SK-N-MC (cell line): ENCODE results near the gene BHMT2.

Source experiments
- EZH2 ChIP-seq: fragments of 200-600 bp; sonication (generic); IDR thresholded peaks from one replicate; pipeline ENCODE4 v1.6.1; 2017; ENCODE audit warnings: antibody characterized with exemption
- FOXP2 ChIP-seq: optimal IDR thresholded peaks from 2 replicates; pipeline ENCODE3; 2011; ENCODE audit warnings: mild to moderate bottlenecking, moderate library complexity; ENCODE audit not compliant: insufficient read depth; ENCODE audit errors: extremely low read length, control extremely low read depth
- POLR2AphosphoS5 ChIP-seq: IDR thresholded peaks from 2 replicates; pipeline ENCODE4 v1.6.1; 2012; ENCODE audit warnings: mild to moderate bottlenecking, low read depth, low read length, borderline replicate concordance

- TF ChIP-seq EZH2: no peak
- no peak for TF ChIP-seq POLR2AphosphoS5
- TF ChIP-seq FOXP2: no peak
Observed at GRCh38 chr5:79133121-79133656, 63.6 kb downstream of the BHMT2 start.
